ENCODE results near the gene BTBD2. TPM values are rescaled to one million over a fixed set of nuclear protein-coding genes. Genes with fewer than 3 reads are reported as not detected.
A peak's percentile ranks its signal among the peaks of the same experiment; 100 is the strongest.

The BTBD2 gene
- polyA plus RNA-seq, 4 donors, result 32.7 to 101 (median 53.0) TPM

DNA sequence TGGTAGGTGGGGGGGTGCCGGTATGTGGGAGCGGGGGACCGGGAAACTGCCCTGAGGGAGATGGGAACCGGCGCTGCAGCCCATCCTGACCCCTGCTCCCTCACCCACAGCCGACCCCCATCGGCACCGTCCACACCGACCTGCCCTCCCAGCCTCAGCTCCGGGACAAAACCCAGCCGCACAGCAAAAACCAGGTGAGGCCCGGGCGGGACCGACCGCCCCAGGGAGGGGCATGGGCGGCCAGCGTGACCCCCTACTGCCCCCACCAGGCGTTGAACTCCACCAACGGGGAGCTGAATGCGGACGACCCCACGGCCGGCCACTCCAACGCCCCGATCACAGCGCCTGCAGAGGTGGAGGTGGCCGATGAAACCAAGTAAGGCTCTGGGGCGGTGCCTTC lies 35.9 kb downstream of the BTBD2 start:
- peak overlapping the region in 1 of 3 donors; percentile 51 for H3K4me3 ChIP-seq (ENCODE audit: low read depth in 1 of 3, low read length in 3 of 3)
- peaks cover 0 to 16% (median 0%) of the 10 kb centered on the region in 3 donors for H3K4me1 ChIP-seq (ENCODE audit: control insufficient read depth in 3 of 3, insufficient read depth in 2 of 3, low read depth in 1 of 3, low read length in 2 of 3)
- H3K27ac ChIP-seq (ENCODE audit: low read depth in 1 of 3, low read length in 2 of 3), result peak overlapping the region in 1 of 3 donors; percentile 89
- FAIRE-seq, result no peak
- 88 to 93% (median 92%) methylated on average over 27 to 28 of the region's 28 CpGs for WGBS, 3 donors
- no peaks in the 10 kb centered on the region for H3K9me3 ChIP-seq (ENCODE audit: control insufficient read depth in 2 of 2, insufficient read depth in 1 of 2, low read depth in 1 of 2, low read length in 1 of 2)
- H3K27me3 ChIP-seq (ENCODE audit: control insufficient read depth in 3 of 3, insufficient read depth in 3 of 3, low read length in 3 of 3), result no peaks in the 10 kb centered on the region
- peaks cover 14 to 88% (median 15%) of the 10 kb centered on the region in 3 donors for H3K36me3 ChIP-seq (ENCODE audit: control insufficient read depth in 3 of 3, insufficient read depth in 2 of 3, low read depth in 1 of 3, low read length in 3 of 3)
- no peak for DNase-seq

DNA sequence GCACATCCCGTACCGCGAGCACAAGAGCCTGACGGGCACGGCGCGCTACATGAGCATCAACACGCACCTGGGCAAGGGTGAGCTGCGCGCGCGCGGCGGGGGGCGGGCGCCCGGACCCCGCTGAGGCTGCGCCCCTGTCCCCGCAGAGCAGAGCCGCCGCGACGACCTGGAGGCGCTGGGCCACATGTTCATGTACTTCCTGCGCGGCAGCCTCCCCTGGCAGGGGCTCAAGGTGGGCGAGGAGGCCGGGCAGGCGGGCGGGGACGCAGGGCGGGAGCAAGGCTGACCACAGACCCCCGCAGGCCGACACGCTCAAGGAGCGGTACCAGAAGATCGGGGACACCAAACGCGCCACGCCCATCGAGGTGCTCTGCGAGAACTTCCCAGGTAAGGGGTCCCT lies 36.5 kb downstream of the BTBD2 start:
- FAIRE-seq, result no peak
- WGBS, 3 donors, result 97 to 98% (median 98%) methylated on average over 38 to 43 of the region's 43 CpGs
- H3K36me3 ChIP-seq (ENCODE audit: control insufficient read depth in 3 of 3, insufficient read depth in 2 of 3, low read depth in 1 of 3, low read length in 3 of 3), result peaks cover 14 to 88% (median 15%) of the 10 kb centered on the region in 3 donors

DNA sequence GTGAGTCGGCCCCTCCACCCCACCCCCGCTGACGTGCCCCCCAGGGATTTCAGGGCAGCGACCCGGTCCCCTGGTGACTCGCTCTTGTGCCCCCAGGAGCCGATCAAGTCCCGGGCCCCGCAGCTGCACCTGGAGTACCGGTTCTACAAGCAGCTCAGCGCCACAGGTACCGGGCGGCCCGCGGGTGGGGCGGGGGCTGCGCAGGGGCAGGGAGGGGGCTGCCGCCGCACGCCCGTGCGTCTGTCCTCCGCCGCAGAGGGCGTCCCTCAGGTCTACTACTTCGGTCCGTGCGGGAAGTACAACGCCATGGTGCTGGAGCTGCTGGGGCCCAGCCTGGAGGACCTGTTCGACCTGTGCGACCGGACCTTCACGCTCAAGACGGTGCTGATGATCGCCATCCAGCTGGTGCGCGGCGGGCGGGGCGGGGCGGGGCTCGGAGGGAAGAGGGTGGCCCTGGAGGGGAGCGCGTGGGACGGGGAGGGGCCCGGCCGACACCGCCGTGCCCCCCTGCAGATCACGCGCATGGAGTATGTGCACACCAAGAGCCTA lies 37.1 kb downstream of the BTBD2 start:
- no peaks in the 10 kb centered on the region for H3K9me3 ChIP-seq (ENCODE audit: control insufficient read depth in 2 of 2, insufficient read depth in 1 of 2, low read depth in 1 of 2, low read length in 1 of 2)
- DNase-seq (no peak), FAIRE-seq (no peak)
- H3K4me1 ChIP-seq (ENCODE audit: control insufficient read depth in 3 of 3, insufficient read depth in 2 of 3, low read depth in 1 of 3, low read length in 2 of 3), result peaks cover 0 to 16% (median 0%) of the 10 kb centered on the region in 3 donors
- no peak overlapping the region for H3K4me3 ChIP-seq (ENCODE audit: low read depth in 1 of 3, low read length in 3 of 3)
- peaks cover 14 to 90% (median 15%) of the 10 kb centered on the region in 3 donors for H3K36me3 ChIP-seq (ENCODE audit: control insufficient read depth in 3 of 3, insufficient read depth in 2 of 3, low read depth in 1 of 3, low read length in 3 of 3)
- WGBS, 3 donors, result 94 to 96% (median 95%) methylated on average over 36 to 51 of the region's 51 CpGs
- no peaks in the 10 kb centered on the region for H3K27me3 ChIP-seq (ENCODE audit: control insufficient read depth in 3 of 3, insufficient read depth in 3 of 3, low read length in 3 of 3)
- no peak overlapping the region for H3K27ac ChIP-seq (ENCODE audit: low read depth in 1 of 3, low read length in 2 of 3)

More for the DNA sequence above, 36.5 kb downstream of the BTBD2 start:
- Histone ChIP-seq H3K9me3 (ENCODE audit: control insufficient read depth in 2 of 2, insufficient read depth in 1 of 2, low read depth in 1 of 2, low read length in 1 of 2) (no peaks in the 10 kb centered on the region), H3K4me1 (ENCODE audit: control insufficient read depth in 3 of 3, insufficient read depth in 2 of 3, low read depth in 1 of 3, low read length in 2 of 3) (peaks cover 0 to 16% (median 0%) of the 10 kb centered on the region in 3 donors), H3K27ac (ENCODE audit: low read depth in 1 of 3, low read length in 2 of 3) (no peak overlapping the region), H3K27me3 (ENCODE audit: control insufficient read depth in 3 of 3, insufficient read depth in 3 of 3, low read length in 3 of 3) (no peaks in the 10 kb centered on the region), H3K4me3 (ENCODE audit: low read depth in 1 of 3, low read length in 3 of 3) (no peak overlapping the region)
- no peak for DNase-seq

- peaks cover 14 to 84% (median 15%) of the 10 kb centered on the region in 3 donors for H3K36me3 ChIP-seq (ENCODE audit: control insufficient read depth in 3 of 3, insufficient read depth in 2 of 3, low read depth in 1 of 3, low read length in 3 of 3)
- FAIRE-seq (no peak), DNase-seq (no peak)
- H3K9me3 ChIP-seq (ENCODE audit: control insufficient read depth in 2 of 2, insufficient read depth in 1 of 2, low read depth in 1 of 2, low read length in 1 of 2), result no peaks in the 10 kb centered on the region
- H3K4me3 ChIP-seq (ENCODE audit: low read depth in 1 of 3, low read length in 3 of 3), result no peak overlapping the region
- no peak overlapping the region for H3K27ac ChIP-seq (ENCODE audit: low read depth in 1 of 3, low read length in 2 of 3)
- H3K27me3 ChIP-seq (ENCODE audit: control insufficient read depth in 3 of 3, insufficient read depth in 3 of 3, low read length in 3 of 3), result no peaks in the 10 kb centered on the region
- H3K4me1 ChIP-seq (ENCODE audit: control insufficient read depth in 3 of 3, insufficient read depth in 2 of 3, low read depth in 1 of 3, low read length in 2 of 3), result peaks cover 0 to 16% (median 0%) of the 10 kb centered on the region in 3 donors
- 92 to 93% (median 93%) methylated on average over 12 to 15 of the region's 15 CpGs for WGBS, 3 donors
These were observed 38.4 kb downstream of the BTBD2 start for GRCh38 chr19:1977120-1977519.

GRCh38 chr19:1975162-1975480 lies 40.4 kb downstream of the BTBD2 start:
- WGBS, 3 donors, result 79 to 91% (median 88%) methylated on average over 20 of the region's 20 CpGs
- FAIRE-seq (no peak), DNase-seq (no peak)
- Histone ChIP-seq H3K36me3 (ENCODE audit: control insufficient read depth in 3 of 3, insufficient read depth in 2 of 3, low read depth in 1 of 3, low read length in 3 of 3) (peaks cover 8 to 82% (median 12%) of the 10 kb centered on the region in 3 donors), H3K4me3 (ENCODE audit: low read depth in 1 of 3, low read length in 3 of 3) (no peak overlapping the region), H3K27me3 (ENCODE audit: control insufficient read depth in 3 of 3, insufficient read depth in 3 of 3, low read length in 3 of 3) (no peaks in the 10 kb centered on the region), H3K27ac (ENCODE audit: low read depth in 1 of 3, low read length in 2 of 3) (no peak overlapping the region), H3K9me3 (ENCODE audit: control insufficient read depth in 2 of 2, insufficient read depth in 1 of 2, low read depth in 1 of 2, low read length in 1 of 2) (no peaks in the 10 kb centered on the region), H3K4me1 (ENCODE audit: control insufficient read depth in 3 of 3, insufficient read depth in 2 of 3, low read depth in 1 of 3, low read length in 2 of 3) (peaks cover 0 to 5% (median 0%) of the 10 kb centered on the region in 3 donors)

GRCh38 chr19:1974381-1975161 lies 40.9 kb downstream of the BTBD2 start:
- H3K4me3 ChIP-seq (ENCODE audit: low read depth in 1 of 3, low read length in 3 of 3), result no peak overlapping the region
- H3K27me3 ChIP-seq (ENCODE audit: control insufficient read depth in 3 of 3, insufficient read depth in 3 of 3, low read length in 3 of 3), result no peaks in the 10 kb centered on the region
- no peak for DNase-seq
- H3K36me3 ChIP-seq (ENCODE audit: control insufficient read depth in 3 of 3, insufficient read depth in 2 of 3, low read depth in 1 of 3, low read length in 3 of 3), result peaks cover 8 to 82% (median 16%) of the 10 kb centered on the region in 3 donors
- WGBS, 3 donors, result 85 to 87% (median 85%) methylated on average over 24 to 28 of the region's 28 CpGs
- FAIRE-seq, result no peak
- no peaks in the 10 kb centered on the region for H3K9me3 ChIP-seq (ENCODE audit: control insufficient read depth in 2 of 2, insufficient read depth in 1 of 2, low read depth in 1 of 2, low read length in 1 of 2)
- peaks cover 0 to 2% (median 0%) of the 10 kb centered on the region in 3 donors for H3K4me1 ChIP-seq (ENCODE audit: control insufficient read depth in 3 of 3, insufficient read depth in 2 of 3, low read depth in 1 of 3, low read length in 2 of 3)
- no peak overlapping the region for H3K27ac ChIP-seq (ENCODE audit: low read depth in 1 of 3, low read length in 2 of 3)

DNA sequence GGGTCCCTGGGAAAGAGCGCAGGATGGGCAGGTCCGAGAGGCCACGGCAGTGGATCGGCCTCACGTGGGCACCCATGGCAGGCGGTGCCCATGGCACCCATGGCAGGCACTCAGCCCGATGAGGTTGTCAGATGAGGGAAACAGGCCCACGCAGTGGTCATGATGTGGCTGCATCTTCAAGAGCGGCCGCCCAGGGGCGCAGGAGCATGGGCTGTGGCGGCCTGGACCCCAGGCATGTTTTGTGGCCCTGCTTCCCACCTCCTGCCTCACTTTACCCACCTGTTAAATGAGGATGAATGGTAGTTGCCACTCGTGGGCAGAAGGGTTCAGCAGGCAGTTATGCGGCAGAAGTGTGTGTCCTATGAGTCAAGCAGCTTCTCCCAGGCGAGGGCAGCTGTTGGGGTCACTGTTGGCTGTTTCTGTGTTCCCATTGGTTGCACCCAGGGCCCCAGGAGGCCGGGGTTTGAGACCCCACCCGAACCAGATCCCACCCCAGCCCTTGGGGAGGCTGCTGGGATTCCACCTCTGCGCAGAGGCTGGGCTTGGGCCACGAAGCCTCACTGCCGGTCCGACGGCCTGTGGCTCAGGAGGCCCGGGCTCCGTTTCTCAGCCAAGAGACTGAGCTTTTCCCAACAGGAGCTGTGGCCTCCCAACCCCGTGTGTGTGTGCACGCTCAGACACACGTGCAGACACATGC lies 44.6 kb downstream of the BTBD2 start:
- 91 to 95% (median 92%) methylated on average over 27 of the region's 27 CpGs for WGBS, 3 donors
- DNase-seq, result no peak
- H3K36me3 ChIP-seq (ENCODE audit: control insufficient read depth in 3 of 3, insufficient read depth in 2 of 3, low read depth in 1 of 3, low read length in 3 of 3), result peaks cover 7 to 76% (median 9%) of the 10 kb centered on the region in 3 donors
- FAIRE-seq, result no peak
- no peak overlapping the region for H3K27ac ChIP-seq (ENCODE audit: low read depth in 1 of 3, low read length in 2 of 3)
- no peaks in the 10 kb centered on the region for H3K27me3 ChIP-seq (ENCODE audit: control insufficient read depth in 3 of 3, insufficient read depth in 3 of 3, low read length in 3 of 3)
- no peak overlapping the region for H3K4me3 ChIP-seq (ENCODE audit: low read depth in 1 of 3, low read length in 3 of 3)
- H3K4me1 ChIP-seq (ENCODE audit: control insufficient read depth in 3 of 3, insufficient read depth in 2 of 3, low read depth in 1 of 3, low read length in 2 of 3), result no peaks in the 10 kb centered on the region
- H3K9me3 ChIP-seq (ENCODE audit: control insufficient read depth in 2 of 2, insufficient read depth in 1 of 2, low read depth in 1 of 2, low read length in 1 of 2), result no peaks in the 10 kb centered on the region

GRCh38 chr19:1970003-1970805 lies 45.3 kb downstream of the BTBD2 start:
- no peaks in the 10 kb centered on the region for H3K9me3 ChIP-seq (ENCODE audit: control insufficient read depth in 2 of 2, insufficient read depth in 1 of 2, low read depth in 1 of 2, low read length in 1 of 2)
- H3K4me3 ChIP-seq (ENCODE audit: low read depth in 1 of 3, low read length in 3 of 3), result no peak overlapping the region
- FAIRE-seq, result no peak
- H3K4me1 ChIP-seq (ENCODE audit: control insufficient read depth in 3 of 3, insufficient read depth in 2 of 3, low read depth in 1 of 3, low read length in 2 of 3), result no peaks in the 10 kb centered on the region
- DNase-seq, result no peak
- H3K27ac ChIP-seq (ENCODE audit: low read depth in 1 of 3, low read length in 2 of 3), result no peak overlapping the region
- WGBS, 3 donors, result 85 to 90% (median 89%) methylated on average over 38 of the region's 38 CpGs
- peaks cover 7 to 75% (median 9%) of the 10 kb centered on the region in 3 donors for H3K36me3 ChIP-seq (ENCODE audit: control insufficient read depth in 3 of 3, insufficient read depth in 2 of 3, low read depth in 1 of 3, low read length in 3 of 3)
- no peaks in the 10 kb centered on the region for H3K27me3 ChIP-seq (ENCODE audit: control insufficient read depth in 3 of 3, insufficient read depth in 3 of 3, low read length in 3 of 3)
